Tibial nerve (tissue), 4 donors: Measurements from ENCODE around the gene TMEM255B. TPM values are rescaled to one million over a fixed set of nuclear protein-coding genes. Genes with fewer than 3 reads are reported as not detected.

Experiments
- DNase-seq, 2 donors: peaks; one replicate each; pipeline ENCODE4 v3.0.0-alpha.2; 2019; ENCODE audit warnings: low spot score in 2 of 2
- H3K27ac ChIP-seq, 4 donors: fragments of 200-600 bp; sonication (generic) in 3 of 4; one replicate each; pipeline ENCODE4 v1.5.1; 2017 to 2019; ENCODE audit warnings: mild to moderate bottlenecking in 1 of 4
- H3K27me3 ChIP-seq, 2 donors: fragments of 200-600 bp; sonication (generic) in 1 of 2; one replicate each; pipeline versions ENCODE4 v1.5.1 to v1.6.0; 2017 to 2019
- H3K36me3 ChIP-seq, 3 donors: fragments of 200-600 bp; sonication (generic); one replicate each; pipeline ENCODE4 v1.5.1; 2018 to 2019
- H3K4me1 ChIP-seq, 4 donors: fragments of 200-600 bp; sonication (generic) in 3 of 4; one replicate each; pipeline ENCODE4 v1.5.1; 2017 to 2019
- H3K4me3 ChIP-seq, 4 donors: fragments of 200-600 bp; sonication (generic) in 3 of 4; one replicate each; pipeline ENCODE4 v1.5.1; 2017 to 2019; ENCODE audit warnings: mild to moderate bottlenecking in 1 of 4, moderate library complexity in 1 of 4
- H3K9me3 ChIP-seq, 4 donors: fragments of 200-600 bp; sonication (generic) in 3 of 4; one replicate each; pipeline ENCODE4 v1.5.1; 2017 to 2019
- CTCF ChIP-seq, 5 experiments: fragments of 200-600 bp in 3 of 5; fragments of 450-650 bp in 2 of 5; sonication (generic) in 3 of 5; IDR thresholded peaks; one replicate each; pipeline ENCODE4 v1.5.1; 2016 to 2019; ENCODE audit warnings: antibody characterized with exemption in 5 of 5, mild to moderate bottlenecking in 3 of 5, moderate library complexity in 2 of 5
- EP300 ChIP-seq, 2 donors: sonication (generic); formaldehyde crosslinking; IDR thresholded peaks; one replicate each; pipeline ENCODE4 v1.6.1; 2017; ENCODE audit warnings: antibody characterized with exemption in 2 of 2, mild to moderate bottlenecking in 1 of 2
- POLR2A ChIP-seq, 2 donors: fragments of 450-650 bp; IDR thresholded peaks; one replicate each; pipeline ENCODE4 v1.6.1; 2017; ENCODE audit warnings: antibody characterized with exemption in 2 of 2, mild to moderate bottlenecking in 2 of 2, moderate library complexity in 2 of 2
- WGBS, 2 donors: methylation state at CpG; one replicate each; pipeline ENCODE4 v1.1.5; 2018; 5-methylcytosine and 5-hydroxymethylcytosine counted together
- total RNA-seq, 4 donors: library from RNA; depleted of rRNA; stranded (reverse); fragments of >200 nt; gene quantifications; one replicate each; pipeline ENCODE4 v1.1.0, GENCODE V29; 2016

Gene TMEM255B
- total RNA-seq, 4 donors from 2014 or later = 3.3 to 21.6 (median 10.9) TPM

DNA sequence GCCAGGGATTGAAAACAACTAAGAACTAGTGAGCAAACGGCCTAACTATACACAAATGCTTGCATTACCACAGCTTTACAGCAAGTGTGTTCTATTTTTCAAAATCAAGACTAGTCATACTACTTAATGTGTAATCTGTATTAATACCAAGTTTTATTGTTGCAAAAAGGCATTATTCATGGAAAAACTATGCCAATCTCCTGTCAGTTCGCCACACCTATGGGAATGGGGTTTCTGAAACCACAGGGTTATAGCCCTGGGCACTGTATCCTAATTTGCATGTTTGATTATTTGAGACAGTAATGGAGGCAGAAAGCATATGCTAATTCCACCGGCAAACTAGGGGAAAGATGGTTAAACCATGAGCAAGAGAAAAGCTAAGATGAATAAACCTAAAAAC, 90.5 kb downstream of the TMEM255B start:
- Histone ChIP-seq H3K27ac (no peak overlapping the region), H3K9me3 (no peaks in the 10 kb centered on the region), H3K4me1 (peaks cover 0 to 70% (median 27%) of the 10 kb centered on the region in 4 donors), H3K27me3 (no peaks in the 10 kb centered on the region), H3K36me3 (peaks cover 0 to 13% (median 0%) of the 10 kb centered on the region in 3 donors), H3K4me3 (no peak overlapping the region)
- TF ChIP-seq POLR2A (IDR thresholded peaks at IDR 0.05) (no peak), CTCF (IDR thresholded peaks at IDR 0.05) (no peak), EP300 (IDR thresholded peaks at IDR 0.05) (no peak)
- WGBS, 2 donors = 93 to 94% methylated on average over 3 of the region's 3 CpGs
- no peak for DNase-seq

GRCh38 chr13:113849981-113850721, 91.1 kb downstream of the TMEM255B start:
- 92 to 93% methylated on average over 8 of the region's 8 CpGs for WGBS, 2 donors
- no peak for TF ChIP-seq POLR2A (IDR thresholded peaks at IDR 0.05)
- H3K27ac ChIP-seq = no peak overlapping the region

DNA sequence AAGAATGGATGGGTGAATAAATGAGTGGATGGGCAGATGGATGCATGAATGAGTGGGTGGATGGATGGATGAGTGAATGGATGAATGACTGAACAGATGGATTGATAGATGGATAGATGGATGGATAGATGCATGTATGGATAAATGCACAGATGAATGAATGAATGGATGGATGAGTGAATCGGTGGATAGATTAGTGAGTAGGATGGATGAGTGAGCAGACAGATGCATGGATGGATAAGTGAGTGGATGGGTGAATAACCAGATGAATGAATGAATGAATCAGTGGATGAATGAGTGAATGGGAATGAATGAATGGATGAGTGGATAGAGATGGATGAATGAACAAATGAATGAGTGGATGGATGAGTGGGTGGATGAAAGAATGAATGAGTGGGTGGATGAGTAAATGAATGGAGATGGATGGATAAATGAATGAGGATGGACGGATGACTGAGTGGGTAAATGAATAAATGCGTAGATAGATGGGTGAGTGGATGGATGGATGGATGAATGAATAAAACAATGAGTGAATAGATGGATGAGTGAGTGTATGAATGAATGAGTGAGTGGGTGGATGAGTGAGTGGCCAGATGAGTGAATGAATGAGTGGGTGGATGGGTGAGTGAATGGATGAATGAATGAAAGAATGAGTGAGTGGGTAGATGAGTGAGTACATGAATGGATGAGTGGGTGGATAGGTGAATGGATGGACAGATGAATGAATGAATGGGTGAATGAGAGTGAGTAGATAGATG, 91.9 kb downstream of the TMEM255B start:
- DNase-seq = no peak
- H3K27me3 ChIP-seq = no peaks in the 10 kb centered on the region

More at GRCh38 chr13:113849981-113850721, 91.1 kb downstream of the TMEM255B start:
- peaks cover 0 to 8% (median 0%) of the 10 kb centered on the region in 3 donors for H3K36me3 ChIP-seq
- no peak overlapping the region for H3K4me3 ChIP-seq
- H3K9me3 ChIP-seq = no peaks in the 10 kb centered on the region
- DNase-seq = no peak
- peaks cover 0 to 71% (median 31%) of the 10 kb centered on the region in 4 donors for H3K4me1 ChIP-seq
- H3K27me3 ChIP-seq = no peaks in the 10 kb centered on the region

GRCh38 chr13:113851480-113851803, 92.4 kb downstream of the TMEM255B start:
- Histone ChIP-seq H3K9me3 (no peaks in the 10 kb centered on the region), H3K4me3 (no peak overlapping the region), H3K4me1 (peaks cover 0 to 74% (median 33%) of the 10 kb centered on the region in 4 donors), H3K27me3 (no peaks in the 10 kb centered on the region), H3K27ac (no peak overlapping the region), H3K36me3 (peaks cover 0 to 6% (median 0%) of the 10 kb centered on the region in 3 donors)
- 89 to 97% methylated on average over 1 of the region's 1 CpG for WGBS, 2 donors
- no peak for DNase-seq
- no peak for TF ChIP-seq CTCF (IDR thresholded peaks at IDR 0.05)
- TF ChIP-seq POLR2A (IDR thresholded peaks at IDR 0.05) = no peak
- TF ChIP-seq EP300 (IDR thresholded peaks at IDR 0.05) = no peak

More for the DNA sequence above, 91.9 kb downstream of the TMEM255B start:
- H3K9me3 ChIP-seq = no peaks in the 10 kb centered on the region
- no peak overlapping the region for H3K27ac ChIP-seq
- peaks cover 0 to 71% (median 31%) of the 10 kb centered on the region in 4 donors for H3K4me1 ChIP-seq
- TF ChIP-seq POLR2A (IDR thresholded peaks at IDR 0.05) (no peak), CTCF (IDR thresholded peaks at IDR 0.05) (no peak), EP300 (IDR thresholded peaks at IDR 0.05) (no peak)
- H3K36me3 ChIP-seq = peaks cover 0 to 8% (median 0%) of the 10 kb centered on the region in 3 donors
- no peak overlapping the region for H3K4me3 ChIP-seq
- WGBS, 2 donors = 96% methylated on average over 3 of the region's 3 CpGs

DNA sequence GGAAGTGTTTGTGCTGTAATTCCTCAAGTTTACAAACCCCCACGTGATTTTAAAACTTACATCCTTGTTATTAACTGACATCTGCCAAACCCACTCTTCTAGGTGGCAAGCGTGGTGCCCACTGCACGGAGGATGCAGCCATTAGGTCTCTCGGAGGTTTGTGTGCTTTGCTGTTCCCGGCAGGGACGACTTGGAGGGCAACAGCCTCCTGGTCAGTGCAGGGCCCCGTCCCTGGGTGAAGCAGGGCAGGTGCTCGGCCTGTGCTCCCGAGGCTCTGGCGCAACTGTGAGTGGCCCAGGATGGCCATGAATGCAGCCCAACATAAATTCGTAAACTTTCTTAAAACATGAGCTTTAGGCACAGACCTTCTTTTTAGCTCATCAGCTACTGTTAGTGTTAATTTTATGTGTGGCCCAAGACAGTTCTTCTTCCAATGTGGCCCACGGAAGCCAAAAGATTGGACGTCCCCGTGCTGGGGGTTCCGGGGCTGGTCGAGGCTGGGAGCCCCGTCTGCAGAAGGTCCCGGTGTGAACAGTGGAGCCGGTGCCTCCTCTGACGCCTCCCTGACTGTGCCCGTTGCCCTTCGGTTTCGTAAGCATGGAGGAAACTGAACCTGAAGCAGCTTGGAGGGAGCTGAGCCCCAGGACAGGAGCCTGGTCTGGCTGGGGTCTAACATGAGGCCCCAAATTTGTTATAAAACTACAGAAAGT, 93.0 kb downstream of the TMEM255B start:
- H3K27me3 ChIP-seq = no peaks in the 10 kb centered on the region
- no peak overlapping the region for H3K4me3 ChIP-seq
- H3K36me3 ChIP-seq = peaks cover 0 to under 1% (median 0%) of the 10 kb centered on the region in 3 donors
- WGBS, 2 donors = 89 to 90% methylated on average over 18 to 23 of the region's 23 CpGs
- peaks cover 0 to 80% (median 35%) of the 10 kb centered on the region in 4 donors for H3K4me1 ChIP-seq
- no peaks in the 10 kb centered on the region for H3K9me3 ChIP-seq
- no peak for DNase-seq
- H3K27ac ChIP-seq = no peak overlapping the region
- TF ChIP-seq POLR2A (IDR thresholded peaks at IDR 0.05) (no peak), CTCF (IDR thresholded peaks at IDR 0.05) (no peak), EP300 (IDR thresholded peaks at IDR 0.05) (no peak)
